H1 (cell line): ENCODE data around the gene ABHD12.
"Not testable (repeated sequence)": the region's sequence is repeated elsewhere in the genome, so short reads cannot be mapped to it uniquely, and the experiment has no call there.

Experiments
- CHD1 ChIP-seq: IDR thresholded peaks from 2 replicates; pipeline ENCODE4 v1.6.1; 2012; ENCODE audit warnings: low read depth, low read length, improper control_type of control experiment
- CREB1 ChIP-seq: IDR thresholded peaks from 2 replicates; pipeline ENCODE4 v1.6.1; 2012; ENCODE audit warnings: inconsistent platforms
- EZH2 ChIP-seq: fragments of 200-600 bp; sonication (generic); IDR thresholded peaks from 2 replicates; pipeline ENCODE4 v1.7.1; 2012; ENCODE audit warnings: low read depth, mild to moderate bottlenecking, moderate library complexity, low read length, inconsistent platforms; ENCODE audit not compliant: severe bottlenecking
- GABPA ChIP-seq: IDR thresholded peaks from 2 replicates; pipeline ENCODE4 v1.6.1; 2011; ENCODE audit warnings: mild to moderate bottlenecking, low read length, moderate library complexity, borderline replicate concordance; ENCODE audit not compliant: insufficient read depth
- POLR2A ChIP-seq, 2 experiments: IDR thresholded peaks; 1 replicate in 1 of 2; 2 replicates in 1 of 2; pipeline ENCODE4 v1.6.1; 2011; ENCODE audit warnings: low read depth in 2 of 2, low read length in 2 of 2, mild to moderate bottlenecking in 2 of 2; ENCODE audit errors: control extremely low read depth in 1 of 2
- SP2 ChIP-seq: IDR thresholded peaks from 2 replicates; pipeline ENCODE4 v1.6.1; 2012; ENCODE audit warnings: mild to moderate bottlenecking, low read length, inconsistent platforms
- TBP ChIP-seq: IDR thresholded peaks from 2 replicates; pipeline ENCODE4 v1.6.1; 2011; ENCODE audit warnings: low read depth, low read length, improper control_type of control experiment
- TEAD4 ChIP-seq: IDR thresholded peaks from 2 replicates; pipeline ENCODE4 v1.6.1; 2012; ENCODE audit warnings: low read depth, low read length, inconsistent platforms, mixed read lengths
- YY1 ChIP-seq: IDR thresholded peaks from 2 replicates; pipeline ENCODE4 v1.6.1; 2011; ENCODE audit warnings: low read depth, mild to moderate bottlenecking, low read length
- ZNF274 ChIP-seq: IDR thresholded peaks from 2 replicates; pipeline ENCODE4 v1.7.0; 2012; ENCODE audit warnings: low read length, borderline replicate concordance; ENCODE audit errors: extremely low read depth
- TF ChIP-seq, protein P1 (sequence below), 3 experiments: IDR thresholded peaks; 1 replicate in 2 of 3; 2 replicates in 1 of 3; pipeline versions ENCODE4 v1.5.1 to v1.6.1; 2011; ENCODE audit warnings: low read length in 3 of 3, mild to moderate bottlenecking in 3 of 3, inconsistent platforms in 2 of 3, low read depth in 1 of 3, moderate library complexity in 1 of 3; ENCODE audit not compliant: insufficient read depth in 1 of 3; ENCODE audit errors: control extremely low read depth in 1 of 3
- TF ChIP-seq, protein P2 (sequence below): IDR thresholded peaks from 2 replicates; pipeline ENCODE4 v1.6.1; 2012; ENCODE audit warnings: inconsistent platforms

DNA sequence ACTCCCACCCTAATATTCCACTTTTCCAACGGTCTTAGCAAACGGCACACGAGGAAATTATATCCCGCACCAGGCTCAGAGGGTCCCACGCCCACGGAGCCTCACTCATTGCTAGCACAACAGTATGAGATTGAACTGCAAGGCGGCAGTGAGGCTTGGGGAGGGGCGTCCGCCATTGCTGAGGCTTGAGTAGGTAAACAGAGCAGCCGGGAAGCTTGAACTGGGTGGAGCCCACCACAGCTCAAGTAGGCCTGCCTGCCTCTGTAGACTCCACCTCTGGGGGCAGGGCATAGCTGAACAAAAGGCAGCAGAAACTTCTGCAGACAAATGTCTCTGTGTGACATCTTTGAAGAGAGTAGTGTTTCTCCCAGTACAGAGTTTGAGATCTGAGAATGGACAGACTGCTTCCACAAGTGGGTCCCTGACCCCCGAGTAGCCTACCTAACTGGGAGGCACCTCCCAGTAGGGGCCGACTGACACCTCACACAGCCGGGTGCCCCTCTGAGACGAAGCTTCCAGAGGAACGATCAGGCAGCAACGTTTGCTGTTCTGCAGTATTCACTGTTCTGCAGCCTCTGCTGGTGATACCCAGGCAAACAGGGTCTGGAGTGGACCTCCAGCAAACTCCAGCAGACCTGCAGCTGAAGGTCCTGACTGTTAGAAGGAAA is 129.7 kb downstream of the ABHD12 start:
- TF ChIP-seq, protein P1, sequence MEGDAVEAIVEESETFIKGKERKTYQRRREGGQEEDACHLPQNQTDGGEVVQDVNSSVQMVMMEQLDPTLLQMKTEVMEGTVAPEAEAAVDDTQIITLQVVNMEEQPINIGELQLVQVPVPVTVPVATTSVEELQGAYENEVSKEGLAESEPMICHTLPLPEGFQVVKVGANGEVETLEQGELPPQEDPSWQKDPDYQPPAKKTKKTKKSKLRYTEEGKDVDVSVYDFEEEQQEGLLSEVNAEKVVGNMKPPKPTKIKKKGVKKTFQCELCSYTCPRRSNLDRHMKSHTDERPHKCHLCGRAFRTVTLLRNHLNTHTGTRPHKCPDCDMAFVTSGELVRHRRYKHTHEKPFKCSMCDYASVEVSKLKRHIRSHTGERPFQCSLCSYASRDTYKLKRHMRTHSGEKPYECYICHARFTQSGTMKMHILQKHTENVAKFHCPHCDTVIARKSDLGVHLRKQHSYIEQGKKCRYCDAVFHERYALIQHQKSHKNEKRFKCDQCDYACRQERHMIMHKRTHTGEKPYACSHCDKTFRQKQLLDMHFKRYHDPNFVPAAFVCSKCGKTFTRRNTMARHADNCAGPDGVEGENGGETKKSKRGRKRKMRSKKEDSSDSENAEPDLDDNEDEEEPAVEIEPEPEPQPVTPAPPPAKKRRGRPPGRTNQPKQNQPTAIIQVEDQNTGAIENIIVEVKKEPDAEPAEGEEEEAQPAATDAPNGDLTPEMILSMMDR (IDR thresholded peaks at IDR 0.05; ENCODE audit: control extremely low read depth in 1 of 3, insufficient read depth in 1 of 3, low read depth in 1 of 3, low read length in 3 of 3), result not testable (repeated sequence)
- not testable (repeated sequence) for TF ChIP-seq POLR2A (IDR thresholded peaks at IDR 0.05; ENCODE audit: control extremely low read depth in 1 of 2, low read depth in 2 of 2, low read length in 2 of 2); TBP; ZNF274; EZH2; GABPA; TEAD4; YY1; CHD1; CREB1; SP2
- TF ChIP-seq, protein P2, sequence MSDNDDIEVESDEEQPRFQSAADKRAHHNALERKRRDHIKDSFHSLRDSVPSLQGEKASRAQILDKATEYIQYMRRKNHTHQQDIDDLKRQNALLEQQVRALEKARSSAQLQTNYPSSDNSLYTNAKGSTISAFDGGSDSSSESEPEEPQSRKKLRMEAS, result not testable (repeated sequence)
